Spinal cord (tissue), 10 donors: ENCODE measurements around the gene ENDOU. TPM values are rescaled to one million over a fixed set of nuclear protein-coding genes. Genes with fewer than 3 reads are reported as not detected.

Experiments used
- DNase-seq, 6 donors: peaks; one replicate each; pipeline versions ENCODE4 v3.0.0 to v3.0.0-alpha.2; 2013 to 2015; ENCODE audit warnings: low spot score in 6 of 6, low read depth in 4 of 6
- H3K27ac ChIP-seq: one replicate; pipeline ENCODE4 v1.5.1; 2013; ENCODE audit warnings: low read depth, low read length, control low read depth
- H3K27me3 ChIP-seq: one replicate; pipeline ENCODE4 v1.6.1; 2013; ENCODE audit warnings: low read length; ENCODE audit not compliant: control insufficient read depth, insufficient read depth
- H3K36me3 ChIP-seq: one replicate; pipeline ENCODE4 v1.6.1; 2013; ENCODE audit warnings: low read length; ENCODE audit not compliant: control insufficient read depth, insufficient read depth
- H3K4me1 ChIP-seq: one replicate; pipeline ENCODE4 v1.6.1; 2013; ENCODE audit warnings: low read length; ENCODE audit not compliant: control insufficient read depth, insufficient read depth
- H3K4me3 ChIP-seq: one replicate; pipeline ENCODE4 v1.5.1; 2013; ENCODE audit warnings: low read depth, low read length, control low read depth
- H3K9me3 ChIP-seq: one replicate; pipeline ENCODE4 v1.6.1; 2013; ENCODE audit warnings: low read length; ENCODE audit not compliant: control insufficient read depth, insufficient read depth
- WGBS: methylation state at CpG from one replicate; pipeline ENCODE4 v1.1.5; 2013; ENCODE audit warnings: missing lambda C conversion rate; ENCODE audit not compliant: insufficient coverage; 5-methylcytosine and 5-hydroxymethylcytosine counted together
- polyA plus RNA-seq, 2 donors: library from polyadenylated mRNA; unstranded; fragments of 120-200 nt; gene quantifications; one replicate each; pipeline ENCODE4 v1.2.1, GENCODE V29; 2013; ENCODE audit not compliant: insufficient read length in 2 of 2
- total RNA-seq, 2 donors: library from RNA; depleted of rRNA in 1 of 2; stranded (reverse); fragments of 120-200 nt in 1 of 2; fragments of >200 nt in 1 of 2; gene quantifications; one replicate each; pipeline versions ENCODE4 v1.2.3 to v1.2.4, GENCODE V29; 2013 to 2014
- donor health status: healthy.

Gene ENDOU
- total and polyA plus RNA-seq, 4 donors: 0.32 to 0.50 (median 0.36) TPM

DNA sequence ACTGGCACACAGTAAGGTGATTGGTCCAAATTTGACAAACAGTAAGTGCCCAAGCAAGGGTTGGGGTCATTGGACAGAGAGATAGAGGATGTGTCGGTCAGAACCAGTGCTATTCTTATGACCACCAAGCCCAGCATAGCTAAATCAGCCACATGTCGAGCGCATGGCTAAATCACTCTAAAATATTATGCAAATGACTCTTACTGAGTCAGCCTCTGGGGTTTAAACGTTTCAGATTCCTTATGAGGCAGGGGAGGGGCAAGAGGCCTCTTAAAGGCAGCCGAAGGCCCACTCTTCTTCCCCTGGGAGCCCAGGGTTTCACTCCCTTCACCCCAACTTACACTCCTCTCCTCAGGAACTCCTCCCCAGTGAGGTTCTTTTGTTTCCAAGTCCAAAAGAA is 603 bp upstream of the ENDOU start:
- WGBS: no CpG with 5 or more reads among the region's 5 CpGs
- no peaks in the 10 kb centered on the region for H3K36me3 ChIP-seq
- no peak overlapping the region for H3K27ac ChIP-seq
- DNase-seq: no peak
- H3K4me1 ChIP-seq: peaks cover 18% of the 10 kb centered on the region
- no peaks in the 10 kb centered on the region for H3K9me3 ChIP-seq
- H3K4me3 ChIP-seq: no peak overlapping the region
- no peaks in the 10 kb centered on the region for H3K27me3 ChIP-seq

DNA sequence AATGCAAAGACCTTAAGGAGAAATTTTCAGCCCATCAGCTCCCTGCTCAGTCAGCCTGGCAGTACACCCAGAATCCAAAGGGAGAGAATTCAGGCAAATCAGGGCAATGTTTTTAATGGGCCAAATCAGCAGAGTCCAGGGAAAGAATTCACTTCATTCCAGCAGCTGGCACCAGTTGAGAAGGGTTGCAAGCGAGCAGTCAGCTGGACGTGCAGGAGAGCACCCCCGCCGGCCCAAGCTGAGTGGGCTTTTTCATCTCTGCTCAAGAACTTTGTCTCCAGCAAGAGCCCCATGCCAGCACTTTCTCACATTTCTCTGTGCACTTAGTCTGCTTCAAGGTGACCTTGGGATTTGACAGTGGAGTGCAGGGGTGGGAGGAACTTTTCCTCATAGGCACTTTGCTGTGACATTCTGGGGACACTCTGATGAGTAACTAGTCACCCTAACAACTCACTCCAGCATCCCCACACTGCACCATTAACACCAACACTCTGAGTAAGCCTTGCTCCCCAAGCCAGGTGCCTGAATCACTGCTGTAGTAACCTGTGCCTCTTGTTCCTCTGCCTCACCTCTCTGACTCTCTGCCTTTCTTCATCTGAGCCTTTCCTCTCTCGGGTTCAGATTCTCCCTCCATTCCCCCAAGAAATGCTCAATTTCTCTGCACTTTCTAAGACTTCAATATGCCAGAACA is 2.2 kb downstream of the ENDOU start:
- no peaks in the 10 kb centered on the region for H3K36me3 ChIP-seq
- H3K4me3 ChIP-seq: no peak overlapping the region
- H3K27me3 ChIP-seq: no peaks in the 10 kb centered on the region
- peaks cover 17% of the 10 kb centered on the region for H3K4me1 ChIP-seq
- H3K27ac ChIP-seq: peak overlapping the region; percentile 70
- WGBS: 56% methylated on average over 5 of the region's 5 CpGs
- peak in 2 of 6 donors; percentile 53 to 82 for DNase-seq
- no peaks in the 10 kb centered on the region for H3K9me3 ChIP-seq

DNA sequence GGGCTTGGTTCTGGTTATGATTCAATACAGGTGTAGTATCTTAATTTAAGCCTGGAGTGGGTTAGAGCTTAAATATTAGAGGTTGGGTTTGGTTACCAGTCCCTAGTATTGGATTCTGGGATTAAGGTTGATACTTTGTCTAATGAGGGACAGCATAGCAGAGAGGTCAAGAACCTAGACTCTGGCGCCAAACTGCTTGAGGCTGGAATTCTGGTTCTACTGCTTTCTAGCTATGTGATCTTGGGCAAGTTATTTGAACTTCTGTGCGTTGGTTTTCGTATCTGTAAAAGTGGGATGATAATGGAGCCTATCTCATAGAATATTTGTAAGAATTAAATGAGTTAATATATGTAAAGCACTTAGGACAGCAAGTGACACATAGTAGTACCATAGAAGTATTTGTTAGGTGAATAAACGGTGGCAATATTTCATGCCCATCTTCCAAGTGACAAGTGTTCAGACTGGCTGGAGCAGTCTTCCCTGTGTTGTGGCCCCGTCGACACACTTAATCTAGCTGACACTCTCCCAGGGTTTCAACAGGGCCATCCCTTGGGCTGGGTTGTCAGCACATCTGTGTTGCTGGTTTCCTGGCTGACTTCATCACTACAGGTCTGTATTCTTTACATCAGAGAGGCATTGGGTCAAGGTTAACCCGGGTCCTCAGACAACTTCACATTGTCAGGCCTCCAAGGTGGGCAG is 3.0 kb downstream of the ENDOU start:
- H3K27me3 ChIP-seq: no peaks in the 10 kb centered on the region
- no peaks in the 10 kb centered on the region for H3K9me3 ChIP-seq
- no peaks in the 10 kb centered on the region for H3K36me3 ChIP-seq
- WGBS: 44% methylated on average over 4 of the region's 7 CpGs
- no peak overlapping the region for H3K4me3 ChIP-seq
- no peak for DNase-seq
- H3K4me1 ChIP-seq: peaks cover 25% of the 10 kb centered on the region
- H3K27ac ChIP-seq: peak overlapping the region; percentile 70

DNA sequence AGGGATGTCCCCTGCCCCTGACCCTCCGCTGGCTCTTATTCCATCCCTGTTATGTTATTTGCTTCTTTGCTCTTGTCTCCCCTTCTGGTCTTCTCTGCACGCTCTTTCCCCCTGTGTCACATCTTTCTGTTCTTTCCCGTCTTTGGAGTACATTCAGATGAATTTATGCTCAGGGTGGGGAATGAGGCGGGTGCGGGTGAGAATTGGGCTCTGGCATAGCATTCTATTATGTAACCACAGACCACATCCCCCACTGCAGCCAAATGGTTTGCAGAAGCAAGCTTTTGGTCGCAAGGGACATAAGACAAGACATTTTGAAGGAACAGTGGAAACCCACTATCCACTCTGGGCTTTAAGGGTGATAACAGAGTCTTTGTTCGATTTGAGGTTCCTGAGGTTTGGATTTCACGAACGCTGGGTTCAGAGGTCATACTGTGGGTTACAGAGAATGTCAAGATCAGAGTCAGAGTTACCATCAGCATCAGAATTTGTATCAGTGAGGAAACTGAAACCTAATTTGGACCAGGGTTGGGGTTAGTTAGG is 3.8 kb downstream of the ENDOU start:
- Histone ChIP-seq H3K27me3 (no peaks in the 10 kb centered on the region), H3K4me3 (no peak overlapping the region), H3K4me1 (peaks cover 27% of the 10 kb centered on the region), H3K27ac (no peak overlapping the region), H3K9me3 (no peaks in the 10 kb centered on the region), H3K36me3 (no peaks in the 10 kb centered on the region)
- DNase-seq: no peak
- WGBS: 63% methylated on average over 2 of the region's 9 CpGs

DNA sequence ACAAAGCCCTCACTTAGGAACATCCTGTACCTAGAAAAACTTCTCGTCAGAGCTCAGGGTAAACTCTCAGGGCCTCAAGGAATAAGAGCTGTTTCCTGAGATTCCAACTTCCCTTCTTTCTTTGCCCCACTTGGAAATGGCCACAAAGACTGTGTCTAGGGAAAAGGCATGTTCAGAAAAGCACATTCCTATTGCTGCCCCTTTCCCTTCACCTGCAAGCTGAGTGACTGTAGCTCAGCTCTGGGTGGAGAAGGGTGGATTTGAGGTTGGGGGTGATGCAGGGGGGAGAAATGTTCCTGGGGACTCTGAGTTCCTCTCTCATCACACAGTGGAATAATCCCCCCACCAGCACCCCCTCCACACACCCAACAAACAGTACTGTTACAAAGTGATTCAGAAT is 6.8 kb downstream of the ENDOU start:
- no peaks in the 10 kb centered on the region for H3K27me3 ChIP-seq
- no peaks in the 10 kb centered on the region for H3K9me3 ChIP-seq
- no peaks in the 10 kb centered on the region for H3K36me3 ChIP-seq
- no CpG with 5 or more reads among the region's 1 CpG for WGBS
- DNase-seq: no peak
- H3K4me3 ChIP-seq: no peak overlapping the region
- H3K27ac ChIP-seq: peak overlapping the region; percentile 75
- H3K4me1 ChIP-seq: peaks cover 44% of the 10 kb centered on the region

GRCh38 chr12:47717443-47718193 is 7.7 kb downstream of the ENDOU start:
- Histone ChIP-seq H3K4me3 (no peak overlapping the region), H3K27me3 (no peaks in the 10 kb centered on the region), H3K27ac (peak overlapping the region; percentile 75), H3K36me3 (no peaks in the 10 kb centered on the region), H3K9me3 (no peaks in the 10 kb centered on the region), H3K4me1 (peaks cover 39% of the 10 kb centered on the region)
- WGBS: 17% methylated on average over 13 of the region's 13 CpGs
- DNase-seq: peak in 2 of 6 donors; percentile 78 to 86

GRCh38 chr12:47717046-47717442 is 8.2 kb downstream of the ENDOU start:
- no peaks in the 10 kb centered on the region for H3K9me3 ChIP-seq
- H3K4me1 ChIP-seq: peaks cover 33% of the 10 kb centered on the region
- H3K27ac ChIP-seq: peak overlapping the region; percentile 75
- H3K27me3 ChIP-seq: no peaks in the 10 kb centered on the region
- 75% methylated on average over 5 of the region's 6 CpGs for WGBS
- H3K4me3 ChIP-seq: no peak overlapping the region
- DNase-seq: no peak
- H3K36me3 ChIP-seq: no peaks in the 10 kb centered on the region

DNA sequence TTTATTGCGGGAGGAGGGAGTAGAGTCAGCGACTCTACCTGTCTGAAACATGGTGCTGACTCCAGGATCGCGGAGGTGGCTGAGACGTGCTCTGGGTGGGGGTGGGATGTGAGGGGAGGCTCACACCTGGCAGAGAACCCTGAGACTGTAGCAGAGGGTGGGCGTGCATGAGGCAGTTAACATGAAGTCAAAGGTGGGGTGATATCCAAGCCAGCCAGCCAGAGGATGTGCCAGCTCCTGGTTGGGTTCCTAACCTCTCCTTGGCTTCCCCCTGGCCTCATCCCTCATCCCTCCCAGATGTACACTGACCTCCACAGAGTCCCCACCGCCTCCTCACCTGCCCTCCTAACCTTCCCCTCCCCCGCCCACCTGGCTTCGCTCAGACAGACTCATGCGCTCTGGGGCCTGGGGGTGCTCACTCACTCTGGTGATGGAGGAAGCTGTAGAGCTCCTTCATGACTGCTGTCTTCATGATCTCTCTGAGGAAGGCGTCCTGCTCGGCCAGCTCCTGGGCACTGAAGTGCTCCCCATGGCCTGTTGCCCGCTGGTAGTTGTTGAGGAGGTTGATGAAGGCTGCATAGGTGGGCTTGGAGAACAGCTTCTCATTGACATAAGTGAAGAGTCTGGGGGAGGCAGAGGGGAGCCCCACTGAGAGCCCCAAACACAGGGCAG is 9.3 kb downstream of the ENDOU start:
- no peak for DNase-seq
- H3K27me3 ChIP-seq: no peaks in the 10 kb centered on the region

DNA sequence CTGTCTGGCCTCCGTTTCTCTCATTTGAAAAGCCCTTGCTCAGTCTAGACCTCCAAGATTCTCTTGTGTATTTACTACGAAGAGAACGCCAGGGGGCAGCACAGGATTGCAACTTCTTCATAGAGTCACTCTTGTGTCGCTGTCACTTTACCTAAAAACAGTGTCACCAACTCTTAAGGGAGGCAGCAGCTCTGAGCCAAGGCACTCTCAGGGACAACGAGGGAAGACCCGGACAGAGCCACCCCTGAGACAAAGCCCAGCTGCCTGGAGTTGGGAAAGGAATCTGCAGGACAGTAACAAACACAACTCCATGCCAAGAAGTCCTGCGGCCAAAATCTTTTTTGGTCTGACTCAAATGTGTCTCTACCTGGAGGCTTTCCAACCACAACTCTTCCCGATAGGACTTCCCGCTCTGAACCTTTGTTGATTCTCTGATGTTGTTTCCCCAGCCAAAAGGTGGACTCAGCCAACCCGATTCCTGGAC is 9.9 kb downstream of the ENDOU start:
- 17% methylated on average over 9 of the region's 10 CpGs for WGBS
- Histone ChIP-seq H3K36me3 (no peaks in the 10 kb centered on the region), H3K9me3 (no peaks in the 10 kb centered on the region), H3K27me3 (no peaks in the 10 kb centered on the region), H3K27ac (no peak overlapping the region), H3K4me1 (peaks cover 33% of the 10 kb centered on the region), H3K4me3 (no peak overlapping the region)
- DNase-seq: peak in 5 of 6 donors; percentile 72 to 96 (median 84)

More for the DNA sequence above, 9.3 kb downstream of the ENDOU start:
- Histone ChIP-seq H3K9me3 (no peaks in the 10 kb centered on the region), H3K27ac (no peak overlapping the region), H3K4me3 (no peak overlapping the region), H3K36me3 (no peaks in the 10 kb centered on the region), H3K4me1 (peaks cover 33% of the 10 kb centered on the region)
- 87% methylated on average over 9 of the region's 13 CpGs for WGBS
